Measurements from ENCODE around the gene TREML1.

DNA sequence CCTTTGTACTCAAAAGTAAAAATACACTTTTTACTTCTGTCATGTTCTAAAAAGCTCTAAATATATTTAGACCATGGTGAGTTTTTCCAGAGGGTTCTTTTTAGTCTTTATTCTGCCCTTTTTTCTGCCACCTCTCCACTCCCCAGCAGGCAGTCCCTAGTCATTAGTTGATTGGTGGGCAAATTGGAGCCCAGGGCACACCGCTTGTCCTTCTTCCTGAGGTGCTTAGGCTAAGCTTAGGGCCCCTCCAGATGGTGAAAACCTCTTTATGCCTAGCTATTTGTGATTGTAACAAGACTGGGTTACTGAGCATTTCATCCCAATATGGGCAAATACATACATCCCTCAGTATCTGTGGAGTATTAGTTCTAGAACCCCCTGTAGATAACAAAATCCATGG is 6.2 kb downstream of the TREML1 start:
- TF ChIP-seq POLR2A (IDR thresholded peaks at IDR 0.05; ENCODE audit: low read depth, low read length) (no peak), POLR2AphosphoS5 (IDR thresholded peaks at IDR 0.05; ENCODE audit: low read depth, low read length) (no peak), TAF1 (IDR thresholded peaks at IDR 0.05; ENCODE audit: borderline replicate concordance, low read depth, low read length) (no peak)

Data from GM12892 (cell line).